Inferior parietal cortex (tissue), 1 donor: ENCODE results near the gene CLSTN1.
"Not testable (repeated sequence)": the region's sequence is repeated elsewhere in the genome, so short reads cannot be mapped to it uniquely, and the experiment has no call there.

Experiments
- DNase-seq: peaks from one replicate; pipeline ENCODE4 v3.0.0-alpha.2; 2016; ENCODE audit errors: extremely low spot score

The CLSTN1 gene

GRCh38 chr1:9798236-9799130 is 25.3 kb downstream of the CLSTN1 start:
- DNase-seq, result no peak

GRCh38 chr1:9797049-9797448 is 26.7 kb downstream of the CLSTN1 start:
- no peak for DNase-seq

- no peak for DNase-seq
These were observed 29.7 kb downstream of the CLSTN1 start for GRCh38 chr1:9794081-9794480.

GRCh38 chr1:9793291-9793690 is 30.5 kb downstream of the CLSTN1 start:
- DNase-seq, result no peak

- DNase-seq, result no peak
These were observed 31.4 kb downstream of the CLSTN1 start for GRCh38 chr1:9792156-9793042.

- not testable (repeated sequence) for DNase-seq
These were observed 34.1 kb downstream of the CLSTN1 start for GRCh38 chr1:9789700-9790099.

- no peak for DNase-seq
These were observed 36.1 kb downstream of the CLSTN1 start for GRCh38 chr1:9787702-9788101.

- DNase-seq, result no peak
These were observed 38.4 kb downstream of the CLSTN1 start for GRCh38 chr1:9785406-9785805.

- DNase-seq, result peak; percentile 40
These were observed 39.1 kb downstream of the CLSTN1 start for GRCh38 chr1:9784508-9785133.

- DNase-seq, result no peak
These were observed 40.9 kb downstream of the CLSTN1 start for GRCh38 chr1:9782897-9783296.

- no peak for DNase-seq
These were observed 41.5 kb downstream of the CLSTN1 start for GRCh38 chr1:9782116-9782751.

- no peak for DNase-seq
These were observed 43.1 kb downstream of the CLSTN1 start for GRCh38 chr1:9780554-9781110.

GRCh38 chr1:9778905-9779304 is 44.9 kb downstream of the CLSTN1 start:
- DNase-seq, result no peak

- DNase-seq, result no peak
These were observed 47.1 kb downstream of the CLSTN1 start for GRCh38 chr1:9776685-9777084.

- DNase-seq, result no peak
These were observed 48.8 kb downstream of the CLSTN1 start for GRCh38 chr1:9774712-9775679.

- DNase-seq, result no peak
These were observed 53.5 kb downstream of the CLSTN1 start for GRCh38 chr1:9770298-9770697.

- DNase-seq, result no peak
These were observed 54.8 kb downstream of the CLSTN1 start for GRCh38 chr1:9768983-9769382.

- DNase-seq, result no peak
These were observed 55.6 kb downstream of the CLSTN1 start for GRCh38 chr1:9767964-9768668.

GRCh38 chr1:9766759-9767442 is 56.9 kb downstream of the CLSTN1 start:
- no peak for DNase-seq
